NB4 (cell line): ENCODE measurements around the gene ENKUR.

Source experiments
- CTCF ChIP-seq: IDR thresholded peaks from one replicate; pipeline ENCODE4 v1.5.1; 2012; ENCODE audit warnings: low read depth, low read length
- POLR2A ChIP-seq: IDR thresholded peaks from 2 replicates; pipeline ENCODE4 v1.6.1; 2011; ENCODE audit warnings: mild to moderate bottlenecking; ENCODE audit not compliant: insufficient read length; ENCODE audit errors: extremely low read depth

DNA sequence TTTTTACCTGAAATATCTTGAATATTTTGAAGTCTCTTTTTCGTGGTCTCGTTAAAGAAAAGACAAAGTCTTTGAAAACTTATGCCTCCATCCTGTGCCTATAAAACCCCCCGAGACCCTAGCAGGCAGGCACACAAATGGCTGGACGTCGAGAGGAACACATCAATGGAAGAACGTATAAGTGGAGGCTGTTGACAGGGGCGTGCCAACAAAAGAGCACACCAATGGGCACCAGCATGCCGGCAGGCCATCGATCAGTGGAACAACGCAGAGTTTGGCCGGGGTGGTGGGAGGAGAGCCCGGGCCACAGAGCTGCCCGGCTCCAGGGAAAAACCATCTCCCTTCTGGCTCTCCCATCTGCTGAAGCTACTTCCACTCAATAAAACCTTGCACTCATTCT lies 24.7 kb downstream of the ENKUR start:
- TF ChIP-seq CTCF, result no peak
- no peak for TF ChIP-seq POLR2A
